OCI-LY3 (cell line): ENCODE data around the gene MED29.

Experiments
- H2AFZ ChIP-seq: fragments of 200-600, 300-600 bp; shearing (Covaris generic); 2 replicates; pipeline ENCODE4 v1.6.0; 2014; ENCODE audit warnings: antibody characterized with exemption, low read depth, low read length
- H3K27ac ChIP-seq: fragments of 200-600, 300-600 bp; sonication (generic); 2 replicates; pipeline ENCODE4 v1.5.1; 2014; ENCODE audit warnings: mild to moderate bottlenecking, low read length, moderate library complexity, mixed read lengths
- H3K27me3 ChIP-seq: fragments of 200-600, 300-600 bp; sonication (generic); 2 replicates; pipeline ENCODE4 v1.6.1; 2014; ENCODE audit warnings: low read depth, low read length, mixed read lengths
- H3K36me3 ChIP-seq: fragments of 200-600, 300-600 bp; sonication (generic); replicated peaks from 2 replicates; pipeline ENCODE3; 2014; ENCODE audit warnings: low read depth, low read length, mixed read lengths
- H3K4me1 ChIP-seq: fragments of 300-600, 200-600 bp; sonication (generic); 2 replicates; pipeline ENCODE4 v1.6.1; 2014; ENCODE audit warnings: low read length, mixed read lengths
- H3K4me2 ChIP-seq: fragments of 200-600, 300-600 bp; sonication (generic); 2 replicates; pipeline ENCODE4 v1.6.1; 2014; ENCODE audit warnings: low read length, mixed read lengths
- H3K4me3 ChIP-seq: fragments of 300-600, 200-600 bp; sonication (generic); 2 replicates; pipeline ENCODE4 v1.5.1; 2014; ENCODE audit warnings: antibody characterized with exemption, mild to moderate bottlenecking, low read length, moderate library complexity
- H3K79me2 ChIP-seq: fragments of 300-600, 200-600 bp; shearing (Covaris generic); 2 replicates; pipeline ENCODE4 v1.6.1; 2014; ENCODE audit warnings: mild to moderate bottlenecking, low read length, mixed read lengths
- H3K9ac ChIP-seq: fragments of 300-600, 200-600 bp; shearing (Covaris generic); 2 replicates; pipeline ENCODE4 v1.6.0; 2014; ENCODE audit warnings: mild to moderate bottlenecking, low read length, moderate library complexity
- H3K9me3 ChIP-seq: fragments of 200-600, 300-600 bp; shearing (Covaris generic); 2 replicates; pipeline ENCODE4 v1.6.1; 2014; ENCODE audit warnings: low read length, mixed read lengths; ENCODE audit not compliant: insufficient read depth
- H4K20me1 ChIP-seq: fragments of 200-600, 300-600 bp; sonication (generic); 2 replicates; pipeline ENCODE4 v1.6.1; 2016; ENCODE audit warnings: low read length, mixed read lengths; ENCODE audit not compliant: insufficient read depth
- CTCF ChIP-seq: fragments of 200-600, 300-600 bp; sonication (generic); IDR thresholded peaks from 2 replicates; pipeline ENCODE4 v1.5.1; 2014; ENCODE audit warnings: antibody characterized with exemption, low read length, low read depth
- EZH2phosphoT487 ChIP-seq: fragments of 200-600 bp; shearing (Covaris generic); IDR thresholded peaks from 2 replicates; pipeline ENCODE4 v1.6.1; 2018; ENCODE audit warnings: antibody characterized with exemption, mixed run types, low read depth

MED29 gene

GRCh38 chr19:39397360-39398296, 6.5 kb downstream of the MED29 start:
- Histone ChIP-seq H3K4me1 (peaks cover 50% of the 10 kb centered on the region), H3K36me3 (peaks cover 32% of the 10 kb centered on the region), H3K9ac (peak overlapping the region; percentile 70), H3K27me3 (no peaks in the 10 kb centered on the region), H3K79me2 (peaks cover 8% of the 10 kb centered on the region), H2AFZ (no peak overlapping the region), H4K20me1 (no peaks in the 10 kb centered on the region), H3K4me2 (peak overlapping the region; percentile 69), H3K9me3 (no peaks in the 10 kb centered on the region; the same call in 1 of the 2 replicates), H3K27ac (peak overlapping the region; percentile 92), H3K4me3 (peak overlapping the region; percentile 31)
- TF ChIP-seq EZH2phosphoT487: no peak
- peak; percentile 95 for TF ChIP-seq CTCF

DNA sequence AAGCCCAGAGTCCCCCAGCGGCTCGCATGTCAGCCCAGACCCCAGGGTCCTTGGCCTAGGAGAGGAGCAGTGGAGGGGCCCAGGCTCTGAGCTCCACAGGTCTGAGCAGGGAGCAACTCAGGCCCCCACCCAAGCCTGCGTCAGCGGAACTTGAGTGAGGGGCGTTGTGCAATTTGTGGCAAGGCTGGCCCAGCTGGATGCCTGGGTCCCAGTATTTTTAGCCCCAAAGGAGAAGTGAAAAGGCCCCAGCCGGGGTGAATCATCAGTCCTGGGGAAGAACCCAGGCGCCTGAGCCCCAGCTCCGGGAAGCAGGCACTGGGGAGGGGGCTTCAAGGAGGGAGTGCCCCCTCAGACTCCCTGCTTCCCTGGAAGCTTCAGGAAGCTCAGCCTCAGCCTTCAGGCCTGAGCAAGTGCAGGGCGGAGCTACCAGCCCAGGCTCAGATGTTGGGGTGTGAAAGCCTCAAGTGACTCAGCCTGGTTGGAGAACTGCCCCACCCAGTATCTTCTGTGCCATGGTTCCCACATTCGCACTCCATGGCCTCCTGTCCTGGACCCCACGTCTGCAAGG, 7.2 kb downstream of the MED29 start:
- H3K9ac ChIP-seq: peak overlapping the region; percentile 70
- peaks cover 3% of the 10 kb centered on the region; the same call in 1 of the 2 replicates for H3K79me2 ChIP-seq
- no peak overlapping the region for H2AFZ ChIP-seq
- H3K9me3 ChIP-seq: no peaks in the 10 kb centered on the region; the same call in 1 of the 2 replicates
- H3K36me3 ChIP-seq: peaks cover 30% of the 10 kb centered on the region
- H3K4me3 ChIP-seq: peak overlapping the region; percentile 31
- peak overlapping the region; percentile 92 for H3K27ac ChIP-seq
- peak overlapping the region; percentile 69 for H3K4me2 ChIP-seq
- TF ChIP-seq EZH2phosphoT487: no peak
- TF ChIP-seq CTCF: no peak
- peaks cover 57% of the 10 kb centered on the region for H3K4me1 ChIP-seq
- H3K27me3 ChIP-seq: no peaks in the 10 kb centered on the region
- no peaks in the 10 kb centered on the region for H4K20me1 ChIP-seq

GRCh38 chr19:39399668-39400050, 8.5 kb downstream of the MED29 start:
- peak overlapping the region; percentile 7; the same call in 1 of the 2 replicates for H3K27ac ChIP-seq
- H2AFZ ChIP-seq: no peak overlapping the region
- no peaks in the 10 kb centered on the region for H4K20me1 ChIP-seq
- peaks cover 23% of the 10 kb centered on the region for H3K36me3 ChIP-seq
- no peaks in the 10 kb centered on the region; the same call in 1 of the 2 replicates for H3K9me3 ChIP-seq
- TF ChIP-seq CTCF (no peak), EZH2phosphoT487 (no peak)
- no peaks in the 10 kb centered on the region for H3K79me2 ChIP-seq
- H3K9ac ChIP-seq: no peak overlapping the region
- H3K4me2 ChIP-seq: no peak overlapping the region
- H3K4me1 ChIP-seq: peaks cover 68% of the 10 kb centered on the region
- no peaks in the 10 kb centered on the region for H3K27me3 ChIP-seq
- H3K4me3 ChIP-seq: no peak overlapping the region

GRCh38 chr19:39400061-39400460, 8.9 kb downstream of the MED29 start:
- H3K4me1 ChIP-seq: peaks cover 72% of the 10 kb centered on the region
- H3K36me3 ChIP-seq: peaks cover 22% of the 10 kb centered on the region
- no peaks in the 10 kb centered on the region for H4K20me1 ChIP-seq
- H2AFZ ChIP-seq: no peak overlapping the region
- H3K4me3 ChIP-seq: no peak overlapping the region
- H3K9ac ChIP-seq: no peak overlapping the region
- TF ChIP-seq EZH2phosphoT487: no peak
- TF ChIP-seq CTCF: no peak
- no peaks in the 10 kb centered on the region for H3K79me2 ChIP-seq
- no peaks in the 10 kb centered on the region; the same call in 1 of the 2 replicates for H3K9me3 ChIP-seq
- no peaks in the 10 kb centered on the region for H3K27me3 ChIP-seq
- H3K27ac ChIP-seq: peak overlapping the region; percentile 7; the same call in 1 of the 2 replicates
- no peak overlapping the region for H3K4me2 ChIP-seq
